Umbilical cord (tissue), 2 donors: ENCODE data around the gene IMPDH1. TPM values are rescaled to one million over a fixed set of nuclear protein-coding genes. Genes with fewer than 3 reads are reported as not detected.
"Not testable (repeated sequence)": the region's sequence is repeated elsewhere in the genome, so short reads cannot be mapped to it uniquely, and the experiment has no call there.

Experiments used
- DNase-seq: peaks from one replicate; pipeline ENCODE4 v3.0.0-alpha.2; 2015; ENCODE audit warnings: low spot score
- total RNA-seq: library from RNA; depleted of rRNA; stranded (reverse); fragments of >200 nt; gene quantifications from one replicate; pipeline ENCODE4 v1.2.3, GENCODE V29; 2014; ENCODE audit warnings: low replicate concordance; ENCODE audit not compliant: insufficient read depth

IMPDH1 gene
- total RNA-seq = 35.6 TPM

- peak; percentile 90 for DNase-seq
Observed at GRCh38 chr7:128409596-128410450, at the start of gene IMPDH1. Gene IMPDH1 (minus strand): TSS chr7:128409982. CDS start chr7:128409901, 81 bp downstream.

GRCh38 chr7:128459394-128459878 lies 49.7 kb upstream of the IMPDH1 start:
- peak; percentile 63 for DNase-seq

DNA sequence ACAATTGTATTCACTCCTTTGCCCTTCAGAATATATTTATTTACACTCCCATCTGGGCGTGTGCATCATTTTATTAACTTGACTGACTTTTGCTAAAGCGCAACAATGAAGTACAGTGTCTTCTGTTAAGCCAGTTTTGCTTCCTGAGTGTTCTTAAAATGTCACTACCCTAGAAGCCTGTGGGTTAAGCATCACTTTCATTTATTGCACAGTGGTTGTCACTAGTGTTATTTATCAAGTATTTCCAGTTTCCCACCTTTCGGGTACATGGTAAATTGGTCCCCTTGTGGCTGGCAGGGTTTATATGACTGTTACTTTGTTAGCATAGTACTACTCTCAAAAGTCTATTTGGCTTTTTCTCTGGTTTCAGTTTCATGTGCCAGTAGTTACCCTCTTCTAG lies 49.2 kb upstream of the IMPDH1 start:
- DNase-seq = no peak

GRCh38 chr7:128457385-128457784 lies 47.6 kb upstream of the IMPDH1 start:
- not testable (repeated sequence) for DNase-seq

DNA sequence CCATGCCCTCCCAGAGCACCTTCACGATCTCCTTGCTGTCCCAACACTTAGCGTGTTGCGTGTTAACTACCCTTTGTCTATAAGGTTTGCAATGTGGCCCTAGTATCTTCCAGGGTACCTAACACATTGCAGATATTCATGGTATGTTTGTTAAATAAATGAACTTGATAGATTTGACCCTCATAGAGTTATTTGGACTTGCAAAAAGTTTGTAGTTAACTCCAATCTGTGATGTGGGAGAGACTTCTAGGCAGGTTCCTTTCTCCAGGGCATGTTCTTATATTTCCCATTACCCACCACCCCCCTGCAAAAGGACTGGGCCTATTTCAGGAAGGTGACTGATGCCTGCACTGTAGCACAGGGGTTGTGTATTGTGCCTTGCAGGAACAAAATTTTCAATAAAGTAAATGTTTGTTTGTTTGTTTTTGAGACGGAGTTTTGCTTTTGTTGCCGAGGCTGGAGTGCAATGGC lies 46.5 kb upstream of the IMPDH1 start:
- no peak for DNase-seq

GRCh38 chr7:128455543-128456254 lies 45.9 kb upstream of the IMPDH1 start, which contains the start of gene HILPDA:
Gene HILPDA (plus strand): TSS chr7:128455878. CDS start chr7:128457269, 1,391 bp downstream.
- peak; percentile 95 for DNase-seq

GRCh38 chr7:128454808-128455542 lies 45.2 kb upstream of the IMPDH1 start:
- peak; percentile 73 for DNase-seq

DNA sequence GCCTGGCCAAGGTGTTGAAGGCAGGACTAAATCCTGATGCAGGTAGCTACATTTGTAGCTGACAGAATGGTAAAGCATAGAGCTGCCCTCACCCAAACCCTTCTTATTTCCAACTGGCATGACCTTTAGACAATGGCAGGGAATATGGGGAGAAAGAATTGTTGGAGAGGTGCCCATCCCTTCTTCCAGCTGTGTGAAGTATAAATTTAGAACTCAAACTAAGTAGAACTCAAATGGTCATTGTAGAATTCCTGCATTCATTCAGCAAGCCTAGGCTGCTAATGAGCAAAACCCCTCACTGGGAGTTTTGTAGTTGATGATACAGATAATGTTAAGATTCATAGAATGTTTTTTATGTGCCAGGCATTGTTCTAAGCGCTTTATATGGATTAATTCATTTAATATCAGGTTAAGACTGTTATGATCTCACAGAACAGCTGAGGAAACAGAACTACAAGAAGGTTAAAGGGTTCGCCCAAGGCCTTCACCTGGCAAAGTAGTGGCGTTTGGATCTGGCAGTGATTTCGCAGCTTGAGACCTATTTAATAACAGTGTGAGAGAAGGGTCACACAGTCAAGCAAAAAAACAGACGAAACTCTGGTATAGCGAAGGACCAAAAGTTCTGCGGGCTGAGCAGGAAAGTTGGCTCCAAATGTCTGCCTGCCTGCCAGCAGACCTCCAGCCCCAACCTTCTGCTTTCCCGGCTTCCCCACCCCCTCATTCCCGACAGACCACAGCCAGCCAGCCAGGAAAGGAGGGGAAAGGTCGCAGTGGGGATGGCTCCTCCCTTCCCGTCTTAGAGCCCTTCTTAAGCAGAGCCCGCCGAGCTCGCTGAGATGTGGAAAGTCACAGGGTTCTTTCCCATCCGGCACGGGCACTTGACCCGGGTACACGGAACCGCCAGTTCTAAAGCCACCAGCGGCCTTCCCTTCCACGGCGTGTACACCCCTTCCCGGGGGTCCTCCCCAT lies 44.3 kb upstream of the IMPDH1 start:
- DNase-seq = peak; percentile 96

DNA sequence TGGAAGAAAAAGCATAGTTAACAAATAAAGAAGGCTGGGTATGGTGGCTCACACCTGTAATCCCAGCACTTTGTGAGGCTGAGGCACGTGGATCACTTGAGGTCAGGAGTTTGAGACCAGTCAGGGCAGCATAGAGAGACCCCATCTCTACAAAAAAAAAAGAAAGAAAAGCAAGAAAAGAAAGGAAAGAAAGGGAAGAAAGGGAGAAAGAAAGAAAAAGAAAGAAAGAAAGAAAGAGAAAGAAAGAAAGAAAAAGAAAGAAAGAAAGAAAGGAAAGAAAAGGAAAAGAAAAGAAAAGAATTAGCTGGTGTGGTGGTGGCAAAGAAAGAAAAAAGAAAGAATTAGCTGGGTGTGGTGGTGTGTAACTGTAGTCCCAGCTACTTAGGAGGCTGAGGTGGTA lies 42.8 kb upstream of the IMPDH1 start:
- DNase-seq = no peak

DNA sequence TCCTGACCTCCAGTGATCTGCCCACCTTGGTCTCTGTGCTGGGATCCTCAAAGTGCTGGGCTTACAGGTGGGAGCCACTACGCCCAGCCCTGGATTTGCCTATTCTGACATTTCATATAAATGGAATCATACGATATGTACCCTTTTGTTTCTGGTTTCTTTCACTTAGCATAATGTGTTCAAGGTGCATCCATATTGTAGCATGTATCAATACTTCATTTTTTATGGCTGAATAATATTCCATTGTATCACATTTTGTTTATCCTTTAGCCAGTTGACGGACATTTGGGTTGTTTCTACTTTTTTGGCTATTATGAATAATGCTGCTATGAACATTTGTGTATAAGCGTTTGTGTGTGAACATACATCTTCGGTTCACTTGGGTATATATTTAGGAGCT lies 41.1 kb upstream of the IMPDH1 start:
- no peak for DNase-seq

DNA sequence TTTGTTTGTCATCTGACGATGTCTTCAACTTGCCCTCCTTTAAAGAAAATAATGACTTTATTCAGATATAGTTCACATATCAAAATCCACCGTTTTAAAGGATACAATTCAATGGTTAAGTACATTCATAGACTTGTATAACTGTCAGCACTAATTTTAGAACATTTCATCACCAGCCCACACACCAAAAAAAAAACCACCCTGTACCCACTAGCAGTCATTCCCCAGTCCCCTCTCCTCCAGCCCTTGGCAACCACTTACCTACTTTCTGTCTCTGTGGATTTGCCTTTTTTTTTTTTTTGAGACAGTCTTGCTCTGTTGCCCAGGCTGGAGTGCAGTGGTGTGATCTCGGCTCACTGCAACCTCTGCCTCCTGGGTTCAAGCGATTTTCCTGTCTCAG lies 40.6 kb upstream of the IMPDH1 start:
- DNase-seq = no peak

DNA sequence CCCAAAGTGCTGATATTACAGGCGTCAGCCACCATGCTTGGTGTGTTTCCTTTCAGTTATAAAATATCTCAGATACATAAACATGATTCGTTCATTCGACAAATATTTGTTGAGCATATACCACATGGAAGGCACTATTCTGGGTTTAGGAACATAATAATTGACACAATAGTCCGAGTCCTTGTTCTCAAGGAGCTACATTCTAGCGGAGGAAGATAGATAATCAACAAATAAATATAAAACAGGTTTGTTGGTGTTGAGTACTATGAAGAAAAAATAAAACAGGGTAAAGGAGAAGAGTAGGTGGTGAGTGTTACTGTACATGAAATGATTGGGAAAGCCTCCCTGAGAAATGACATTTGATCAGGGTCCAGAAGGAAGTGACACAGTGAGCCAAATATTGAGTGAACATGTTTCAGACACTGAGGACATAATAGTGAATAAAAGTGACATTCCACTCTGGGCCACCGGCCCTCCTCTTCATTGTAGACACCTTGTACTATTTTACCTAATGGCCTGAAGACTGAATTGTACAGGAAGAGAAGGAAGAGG lies 39.0 kb upstream of the IMPDH1 start:
- no peak for DNase-seq

- no peak for DNase-seq
Observed at GRCh38 chr7:128447941-128448564, 38.3 kb upstream of the IMPDH1 start.

- DNase-seq = no peak
Observed at GRCh38 chr7:128446306-128446705, 36.5 kb upstream of the IMPDH1 start.

GRCh38 chr7:128443831-128444600 lies 34.2 kb upstream of the IMPDH1 start:
- no peak for DNase-seq

- DNase-seq = no peak
Observed at GRCh38 chr7:128442356-128442755, 32.6 kb upstream of the IMPDH1 start.

DNA sequence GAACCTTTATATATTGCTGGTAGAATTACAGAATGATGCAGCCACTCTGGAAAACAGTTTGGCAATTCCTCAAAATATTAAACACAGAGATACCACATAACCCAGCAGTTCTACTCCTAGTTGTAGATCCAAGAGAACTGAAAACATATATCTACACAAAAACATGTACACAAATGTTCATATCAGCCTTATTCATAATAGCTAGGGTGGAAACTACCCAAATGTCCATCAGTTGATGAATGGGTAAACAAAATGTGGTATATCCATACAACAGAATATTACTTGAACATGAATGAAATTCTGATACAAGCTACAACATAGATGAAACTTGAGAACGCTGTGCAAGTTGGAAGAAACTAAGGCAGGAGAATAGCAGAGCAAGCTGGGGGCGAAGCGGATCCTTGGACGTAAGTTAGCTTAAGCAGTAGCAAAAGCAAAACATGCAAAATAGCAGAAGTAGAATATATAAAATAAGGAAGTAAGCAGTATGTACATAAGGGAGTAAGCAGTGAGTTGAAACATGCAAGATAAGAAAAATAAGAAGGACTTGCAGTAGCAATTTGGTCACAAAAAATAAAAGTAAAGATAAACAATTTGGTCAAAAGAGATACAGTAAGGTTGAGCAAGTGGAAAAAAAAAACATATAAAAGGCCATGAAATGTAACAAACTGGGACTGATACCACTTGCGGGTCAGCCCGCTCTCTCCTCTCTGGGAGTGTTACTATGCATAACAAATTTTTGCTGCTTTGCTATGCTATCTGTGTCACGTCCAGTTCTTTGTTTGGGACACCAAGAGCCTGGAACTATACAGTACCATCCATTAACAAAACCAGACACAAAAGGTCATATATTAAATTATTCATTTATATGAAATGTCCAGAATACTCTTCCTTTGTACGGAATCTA lies 27.9 kb upstream of the IMPDH1 start:
- no peak for DNase-seq

GRCh38 chr7:128435327-128435686 lies 25.5 kb upstream of the IMPDH1 start:
- peak; percentile 33 for DNase-seq
